Activated naive CD4-positive, alpha-beta T cell treated with anti-CD3 and anti-CD28 coated beads, Interleukin-2, amount 10 ng/mL, durations not matched to agents 7 days and 5 days (primary cell): ENCODE results near the gene FA2H.
"Not testable (repeated sequence)": the region's sequence is repeated elsewhere in the genome, so short reads cannot be mapped to it uniquely, and the experiment has no call there.

Experiments
- CTCF ChIA-PET: fragments of 350-600 bp; sonication (Branson Sonifier 250); formaldehyde crosslinking; loops from one replicate; lab custom pipeline; 2021; ENCODE audit warnings: antibody characterized with exemption; lab: Charles Lee
- DNase-seq: peaks from one replicate; pipeline ENCODE4 v3.0.0-alpha.2; 2020
- H3K27ac Mint-ChIP-seq: one replicate; pipeline ENCODE4 v1.8.0; 2021; ENCODE audit warnings: mild to moderate bottlenecking, moderate library complexity, mixed read lengths
- H3K27me3 Mint-ChIP-seq: one replicate; pipeline ENCODE4 v1.8.0; 2021; ENCODE audit warnings: mild to moderate bottlenecking, mixed read lengths
- H3K36me3 Mint-ChIP-seq: one replicate; pipeline ENCODE4 v1.8.0; 2021; ENCODE audit warnings: mixed read lengths
- H3K4me1 Mint-ChIP-seq: one replicate; pipeline ENCODE4 v1.8.0; 2021; ENCODE audit warnings: mixed read lengths
- H3K4me3 Mint-ChIP-seq: one replicate; pipeline ENCODE4 v1.8.0; 2021; ENCODE audit warnings: mild to moderate bottlenecking, moderate library complexity, mixed read lengths
- H3K9me3 Mint-ChIP-seq: one replicate; pipeline ENCODE4 v1.8.0; 2021; ENCODE audit warnings: mixed read lengths

FA2H gene

DNA sequence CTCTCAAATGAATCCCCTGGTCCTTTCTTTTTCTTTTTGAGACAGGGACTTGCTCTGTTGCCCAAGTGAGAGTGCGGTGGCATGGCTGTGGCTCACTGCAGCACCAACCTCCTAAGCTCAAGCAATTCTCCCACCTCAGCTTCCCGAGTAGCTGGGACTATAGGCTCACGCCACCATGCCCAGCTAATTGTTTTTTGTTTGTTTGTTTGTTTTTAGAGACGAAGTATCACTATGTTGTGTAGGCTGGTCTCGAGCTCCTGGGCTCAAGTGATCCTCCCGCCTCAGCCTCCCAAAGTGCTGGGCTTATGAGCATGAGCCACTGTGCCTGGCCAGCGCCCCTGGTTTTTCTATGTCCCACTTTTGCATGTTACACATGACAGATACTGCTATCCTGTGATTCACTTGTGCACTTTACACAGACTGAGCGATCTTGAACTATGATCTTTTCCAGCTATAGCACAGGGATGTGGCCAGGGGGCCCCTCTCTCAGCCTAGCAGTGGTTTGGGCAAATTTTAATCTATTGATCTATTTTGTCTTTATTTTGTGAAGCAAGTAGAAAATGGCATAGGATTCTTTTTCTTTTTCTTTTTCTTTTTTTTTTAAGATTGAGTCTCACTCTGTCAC, 42.7 kb downstream of the FA2H start:
- Mint-ChIP-seq H3K27ac (no peak overlapping the region), H3K36me3 (no peaks in the 10 kb centered on the region), H3K4me1 (peaks cover 14% of the 10 kb centered on the region), H3K4me3 (no peak overlapping the region), H3K27me3 (peaks cover 16% of the 10 kb centered on the region), H3K9me3 (peaks cover 4% of the 10 kb centered on the region)
- CTCF ChIA-PET: interaction anchor here (1.6 kb wide), 1 partner anchor 81 kb away, joined by 5 read pairs; no protein-coding TSS in a partner anchor
- DNase-seq: no peak

- Mint-ChIP-seq H3K4me1 (peaks cover 14% of the 10 kb centered on the region), H3K9me3 (peaks cover 12% of the 10 kb centered on the region), H3K4me3 (no peak overlapping the region), H3K36me3 (no peaks in the 10 kb centered on the region), H3K27ac (no peak overlapping the region), H3K27me3 (peaks cover 14% of the 10 kb centered on the region)
- no peak for DNase-seq
- CTCF ChIA-PET: no interaction called here
Observed at GRCh38 chr16:74729783-74730683, 44.6 kb downstream of the FA2H start.

DNA sequence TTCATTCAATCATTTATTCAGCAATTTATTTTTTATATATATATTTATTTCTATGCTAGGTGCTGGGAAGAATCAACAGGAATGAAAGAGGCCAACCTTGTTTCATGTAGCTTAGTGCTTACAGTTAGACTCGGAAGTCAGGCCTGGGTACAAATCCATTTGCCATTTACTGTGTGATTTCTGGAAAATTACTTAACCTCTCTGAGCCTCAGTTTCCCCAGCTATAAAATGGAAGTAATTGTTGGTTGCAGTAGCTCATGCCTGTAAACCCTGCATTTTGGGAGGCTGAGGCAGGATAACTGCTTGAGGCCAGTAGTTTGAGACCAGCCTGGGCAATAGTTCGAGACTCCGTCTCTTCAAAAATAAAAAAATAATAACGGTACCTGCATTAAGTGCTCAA, 46.7 kb downstream of the FA2H start:
- no peak for DNase-seq
- Mint-ChIP-seq H3K27ac (no peak overlapping the region), H3K9me3 (peaks cover 12% of the 10 kb centered on the region), H3K4me3 (no peak overlapping the region), H3K36me3 (no peaks in the 10 kb centered on the region), H3K4me1 (peaks cover 14% of the 10 kb centered on the region), H3K27me3 (peaks cover 18% of the 10 kb centered on the region)
- CTCF ChIA-PET: interaction anchor here (1.8 to 2.3 kb wide), 2 partner anchors 16 to 18 kb away, joined by 6 to 15 read pairs; no protein-coding TSS in a partner anchor

- peak; percentile 54 for DNase-seq
- H3K36me3 Mint-ChIP-seq: no peaks in the 10 kb centered on the region
- H3K9me3 Mint-ChIP-seq: peaks cover 12% of the 10 kb centered on the region
- CTCF ChIA-PET: interaction anchor here (1.0 to 2.3 kb wide), 6 partner anchors 8 to 17 kb away, joined by 3 to 15 read pairs (median 3); no protein-coding TSS in a partner anchor
- H3K4me1 Mint-ChIP-seq: peaks cover 14% of the 10 kb centered on the region
- H3K4me3 Mint-ChIP-seq: no peak overlapping the region
- peaks cover 16% of the 10 kb centered on the region for H3K27me3 Mint-ChIP-seq
- no peak overlapping the region for H3K27ac Mint-ChIP-seq
Observed at GRCh38 chr16:74726716-74727115, 47.9 kb downstream of the FA2H start.

- no peak for DNase-seq
- Mint-ChIP-seq H3K27ac (no peak overlapping the region), H3K9me3 (peaks cover 12% of the 10 kb centered on the region), H3K4me1 (peaks cover 14% of the 10 kb centered on the region), H3K36me3 (no peaks in the 10 kb centered on the region), H3K27me3 (peaks cover 20% of the 10 kb centered on the region), H3K4me3 (no peak overlapping the region)
- CTCF ChIA-PET: interaction anchor here (1.2 to 2.3 kb wide), 5 partner anchors 8 to 16 kb away, joined by 3 to 15 read pairs (median 3); no protein-coding TSS in a partner anchor
Observed at GRCh38 chr16:74725651-74726455, 48.8 kb downstream of the FA2H start.

DNA sequence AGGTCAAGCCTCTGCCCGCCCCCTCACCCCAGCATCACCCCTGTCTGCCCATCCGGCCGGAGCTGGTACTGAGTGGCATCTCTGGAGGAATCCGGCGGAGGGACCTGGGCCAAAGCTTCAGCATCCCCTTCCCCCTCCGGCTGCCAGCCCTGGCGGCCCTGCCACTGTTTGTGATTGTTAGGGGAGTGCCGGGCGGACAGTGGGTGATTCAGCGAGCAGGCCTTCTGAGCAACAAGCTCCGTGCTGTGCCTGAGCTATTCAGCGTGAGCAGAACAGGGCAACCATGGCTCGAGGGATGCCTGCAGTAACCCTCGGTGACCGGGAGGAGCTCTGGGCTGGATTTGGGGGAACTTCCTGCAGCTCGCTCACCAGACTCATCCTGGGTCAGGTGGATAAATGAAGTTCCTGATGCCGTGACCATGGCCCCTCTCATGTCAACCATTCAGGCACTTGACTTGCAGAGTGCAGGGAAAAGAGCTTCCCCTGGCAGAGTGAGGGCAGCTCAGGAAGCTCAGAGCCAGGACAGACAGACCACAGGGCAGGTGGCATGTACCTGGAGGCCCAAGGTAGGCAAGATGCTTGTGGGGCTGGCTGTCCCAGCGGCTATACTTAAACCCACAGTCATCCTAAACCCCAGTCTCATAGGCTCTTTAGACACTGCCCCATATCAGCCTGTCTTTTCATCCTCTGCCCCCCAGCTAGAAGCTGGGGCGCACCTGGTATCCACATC, 49.6 kb downstream of the FA2H start:
- CTCF ChIA-PET: interaction anchor here (0.8 kb wide), 1 partner anchor 14 kb away, joined by 3 read pairs; no protein-coding TSS in a partner anchor
- Mint-ChIP-seq H3K4me3 (no peak overlapping the region), H3K27ac (no peak overlapping the region), H3K4me1 (peaks cover 8% of the 10 kb centered on the region), H3K9me3 (peaks cover 12% of the 10 kb centered on the region), H3K27me3 (peaks cover 20% of the 10 kb centered on the region), H3K36me3 (no peaks in the 10 kb centered on the region)
- no peak for DNase-seq

DNA sequence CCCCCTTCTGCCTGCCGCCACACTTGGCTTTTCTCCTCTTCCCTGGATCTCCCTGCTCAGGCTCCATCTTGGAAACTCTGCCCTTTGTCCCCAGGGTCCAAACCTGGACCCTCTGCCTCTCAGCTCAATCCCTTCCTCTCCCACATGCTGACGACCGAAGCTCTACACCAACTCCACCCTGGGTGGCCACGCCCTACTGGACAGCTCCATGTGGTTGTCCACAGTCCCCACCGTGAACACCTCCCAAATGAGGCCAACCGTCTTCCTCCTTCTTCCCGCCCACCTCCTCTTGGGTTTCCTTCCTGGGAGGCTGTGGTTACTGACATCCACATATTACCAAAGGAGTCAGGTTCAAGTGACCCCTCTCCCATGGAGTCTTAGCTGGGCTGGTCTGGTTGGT, 51.4 kb downstream of the FA2H start:
- CTCF ChIA-PET: interaction anchor here (1.0 kb wide), 2 partner anchors 12 to 15 kb away, joined by 3 read pairs; no protein-coding TSS in a partner anchor
- DNase-seq: no peak
- H3K27me3 Mint-ChIP-seq: peaks cover 24% of the 10 kb centered on the region
- H3K9me3 Mint-ChIP-seq: peaks cover 12% of the 10 kb centered on the region
- H3K4me3 Mint-ChIP-seq: no peak overlapping the region
- H3K4me1 Mint-ChIP-seq: no peaks in the 10 kb centered on the region
- H3K27ac Mint-ChIP-seq: no peak overlapping the region
- no peaks in the 10 kb centered on the region for H3K36me3 Mint-ChIP-seq

DNA sequence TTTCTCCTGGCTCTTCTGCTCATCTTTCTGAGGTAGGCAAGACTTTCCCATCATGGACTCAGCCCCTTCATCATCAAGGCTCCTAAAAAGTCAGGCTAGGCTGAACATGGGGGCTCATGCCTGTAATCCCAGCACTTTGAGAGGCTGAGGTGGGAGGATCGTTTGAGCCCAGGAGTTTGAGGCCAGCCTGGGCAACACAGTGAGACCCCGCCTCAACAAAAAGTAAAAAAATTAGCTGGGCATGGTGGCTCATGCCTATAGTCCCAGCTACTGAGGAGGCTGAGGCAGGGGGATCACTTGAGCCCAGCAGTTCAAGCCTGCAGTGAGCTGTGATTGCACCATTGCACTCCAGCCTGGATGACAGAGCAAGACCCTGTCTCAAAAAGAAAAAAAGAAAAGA, 52.5 kb downstream of the FA2H start:
- H3K4me1 Mint-ChIP-seq, DNase-seq, H3K27ac Mint-ChIP-seq, H3K9me3 Mint-ChIP-seq, H3K36me3 Mint-ChIP-seq, H3K4me3 Mint-ChIP-seq: not testable (repeated sequence)
- CTCF ChIA-PET: interaction anchor here (1.5 kb wide), 1 partner anchor 10 kb away, joined by 4 read pairs; no protein-coding TSS in a partner anchor
- peaks cover 22% of the 10 kb centered on the region for H3K27me3 Mint-ChIP-seq

GRCh38 chr16:74721716-74722115, 52.9 kb downstream of the FA2H start:
- no peaks in the 10 kb centered on the region for H3K36me3 Mint-ChIP-seq
- H3K27me3 Mint-ChIP-seq: peaks cover 21% of the 10 kb centered on the region
- no peaks in the 10 kb centered on the region for H3K4me1 Mint-ChIP-seq
- H3K27ac Mint-ChIP-seq: no peak overlapping the region
- no peak overlapping the region for H3K4me3 Mint-ChIP-seq
- H3K9me3 Mint-ChIP-seq: peaks cover 5% of the 10 kb centered on the region
- DNase-seq: no peak
- CTCF ChIA-PET: interaction anchor here (1.5 kb wide), 1 partner anchor 10 kb away, joined by 4 read pairs; no protein-coding TSS in a partner anchor

DNA sequence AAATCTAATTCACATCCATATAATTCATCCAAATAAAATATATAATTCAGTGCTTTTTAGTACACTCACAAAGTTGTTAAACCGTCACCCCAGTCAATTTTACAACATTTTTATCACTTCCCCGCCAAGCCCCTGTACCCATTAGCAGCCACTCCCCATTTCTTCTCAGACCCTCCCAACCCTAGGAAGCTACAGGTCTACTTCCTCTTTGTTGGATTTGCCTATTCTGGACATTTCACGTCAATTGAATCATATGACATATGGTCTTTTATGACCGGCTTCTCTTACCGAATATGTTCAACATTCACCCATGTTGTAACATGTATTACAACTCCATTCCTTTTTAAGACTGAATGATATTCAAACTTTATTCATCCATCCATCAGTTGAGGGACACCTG, 54.0 kb downstream of the FA2H start:
- Mint-ChIP-seq H3K36me3 (no peaks in the 10 kb centered on the region), H3K4me1 (no peaks in the 10 kb centered on the region), H3K9me3 (no peaks in the 10 kb centered on the region), H3K27ac (no peak overlapping the region), H3K4me3 (no peak overlapping the region), H3K27me3 (peaks cover 18% of the 10 kb centered on the region)
- DNase-seq: no peak
- CTCF ChIA-PET: interaction anchor here (1.0 kb wide), 1 partner anchor 8 kb away, joined by 3 read pairs; no protein-coding TSS in a partner anchor

DNA sequence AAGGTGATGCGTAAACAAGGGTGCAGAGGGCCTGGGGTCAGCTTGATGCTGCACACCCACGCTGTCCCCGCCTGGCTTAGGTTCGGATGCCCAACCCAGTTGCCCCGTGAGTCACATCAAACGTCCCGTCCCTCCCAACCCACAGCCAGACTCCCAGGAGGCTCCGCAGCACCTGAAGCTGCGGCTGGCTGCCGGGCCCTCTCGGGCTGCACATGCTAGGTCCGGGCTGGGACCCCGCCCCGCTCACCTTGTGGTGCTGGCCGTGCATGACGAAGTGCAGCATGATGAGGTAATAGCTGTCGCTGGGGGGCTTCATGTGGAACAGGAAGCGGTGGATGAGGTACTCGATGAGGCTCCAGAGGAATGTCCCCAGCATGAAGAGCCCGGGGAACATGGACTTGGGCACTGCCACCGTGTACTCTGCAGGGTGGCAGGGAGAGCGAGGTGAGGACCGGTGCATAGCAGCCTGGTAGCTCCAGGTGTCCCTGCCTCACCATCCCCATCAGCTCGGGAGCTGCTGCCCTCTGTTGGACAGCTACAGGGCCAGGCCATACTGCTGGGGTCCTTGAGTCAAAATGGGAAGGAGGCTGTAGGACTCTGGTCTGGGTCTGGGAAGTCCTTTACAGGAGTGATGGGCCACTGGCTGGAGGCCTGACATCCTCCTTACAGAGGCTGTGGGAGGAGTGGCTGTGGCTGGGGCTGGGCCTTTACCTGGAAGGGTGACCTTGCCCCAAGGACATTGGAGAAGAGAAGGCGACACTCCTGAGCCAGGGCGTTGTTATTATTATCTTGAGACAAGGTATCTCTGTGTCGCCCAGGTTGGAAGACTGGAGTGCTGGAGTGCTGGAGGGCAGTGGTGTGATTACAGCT, 55.6 kb downstream of the FA2H start:
- no peaks in the 10 kb centered on the region for H3K4me1 Mint-ChIP-seq
- CTCF ChIA-PET: interaction anchor here (0.6 to 1.4 kb wide), 4 partner anchors 8 to 144 kb away, joined by 3 to 5 read pairs (median 3); no protein-coding TSS in a partner anchor
- DNase-seq: no peak
- H3K4me3 Mint-ChIP-seq: no peak overlapping the region
- H3K27me3 Mint-ChIP-seq: peaks cover 14% of the 10 kb centered on the region
- no peaks in the 10 kb centered on the region for H3K9me3 Mint-ChIP-seq
- H3K36me3 Mint-ChIP-seq: no peaks in the 10 kb centered on the region
- H3K27ac Mint-ChIP-seq: no peak overlapping the region

DNA sequence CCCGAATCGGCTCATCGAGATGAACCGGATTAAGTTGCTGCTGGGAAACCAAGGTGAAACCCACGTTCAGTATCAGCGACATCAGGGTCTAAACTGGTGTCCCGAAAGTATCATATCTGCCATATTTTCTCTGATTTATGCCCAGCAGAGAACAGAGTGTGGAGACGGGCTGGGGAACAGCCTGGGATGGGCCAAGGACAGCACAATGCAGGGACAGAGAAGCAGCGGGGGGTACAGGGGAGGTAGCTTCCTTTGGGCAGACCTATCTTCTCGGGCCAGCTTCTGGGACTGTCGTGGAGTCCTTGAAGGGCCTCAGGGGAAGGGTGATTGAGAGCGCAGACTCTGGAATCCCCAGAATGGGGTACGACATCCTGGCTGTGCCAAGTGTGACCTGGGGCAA, 56.5 kb downstream of the FA2H start:
- no peaks in the 10 kb centered on the region for H3K9me3 Mint-ChIP-seq
- H3K36me3 Mint-ChIP-seq: no peaks in the 10 kb centered on the region
- CTCF ChIA-PET: interaction anchor here (0.8 to 2.2 kb wide), 3 partner anchors 8 to 145 kb away, joined by 3 to 5 read pairs (median 3); no protein-coding TSS in a partner anchor
- H3K4me1 Mint-ChIP-seq: no peaks in the 10 kb centered on the region
- no peak overlapping the region for H3K27ac Mint-ChIP-seq
- peaks cover 14% of the 10 kb centered on the region for H3K27me3 Mint-ChIP-seq
- DNase-seq: no peak
- no peak overlapping the region for H3K4me3 Mint-ChIP-seq
